Left cardiac atrium (tissue), 4 donors: ENCODE data around the gene SLC9A3. TPM values are rescaled to one million over a fixed set of nuclear protein-coding genes. Genes with fewer than 3 reads are reported as not detected.

ENCODE experiments used
- ATAC-seq, 2 donors: fragments of 200-7000 bp; cut with Tn5 transposase; one replicate each; pipeline ENCODE4 v1.9.1; 2020; ENCODE audit warnings: mild to moderate bottlenecking in 2 of 2, moderate library complexity in 2 of 2
- DNase-seq: peaks from one replicate; pipeline ENCODE4 v3.0.0-alpha.2; 2020
- intact Hi-C, 2 donors: fragments of 100-400 bp; cut with DNase I; formaldehyde crosslinking; loops; one replicate each; pipeline versions ENCODE4 v1.14.1 to v1.15.1; 2022 to 2023
- total RNA-seq, 2 donors: library from RNA; stranded (reverse); fragmentation: NEBNext Ultra II Directional; extraction: Animal tissue kit (Norgen Biotek cat#: 25700); gene quantifications; one replicate each; pipeline ENCODE4 v1.2.1, GENCODE V29; 2021
- donor health status: DM: no; HTN: yes; CAD: no.
- donor health status: DM: no; HTN: yes; CAD: no; lungs with severe emphysema.
- donor health status: DM: yes; HTN: yes; CAD: no.
- donor health status: Dilated cardiomyopathy.

SLC9A3 gene
- total RNA-seq, 2 donors from 2014 or later, result 0.77 to 0.99 TPM

DNA sequence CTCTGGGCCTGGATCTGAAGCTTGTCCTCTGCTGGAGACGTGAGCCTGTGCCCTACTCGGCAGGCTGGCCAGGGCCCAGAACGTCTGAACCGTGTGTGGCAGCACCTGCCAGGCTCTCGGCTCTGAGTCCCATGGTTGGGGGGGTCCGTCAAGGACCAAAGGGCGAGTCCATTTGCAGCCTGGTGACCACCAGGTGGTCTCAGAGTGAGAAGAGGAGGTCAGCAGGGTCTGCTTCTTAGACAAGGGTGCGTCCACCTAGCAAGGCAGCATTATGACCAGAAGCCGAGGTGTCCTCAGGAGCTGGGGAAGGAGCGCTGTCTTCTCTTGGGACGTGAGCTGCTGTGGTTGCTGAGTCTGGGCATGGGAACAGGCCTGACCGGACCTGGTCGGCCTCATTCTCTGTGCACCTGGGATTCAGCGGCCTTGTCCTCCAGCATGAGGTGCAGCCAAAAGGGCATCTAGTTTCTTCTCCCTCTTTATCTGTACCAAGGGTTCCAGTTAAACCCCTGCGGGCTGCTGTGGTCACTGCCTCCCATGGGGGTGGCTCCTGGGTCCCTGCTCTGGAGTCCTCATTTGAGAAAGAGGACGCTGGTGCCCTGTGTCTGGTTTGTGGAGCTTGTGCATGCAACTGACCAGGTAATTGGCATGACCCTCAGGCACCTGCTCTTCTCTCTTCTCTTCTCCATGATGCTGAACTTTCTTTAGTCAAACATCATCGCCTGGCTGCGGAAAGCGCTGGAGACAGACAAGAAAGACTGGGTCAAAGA, 66.9 kb downstream of the SLC9A3 start:
- no peak for ATAC-seq
- intact Hi-C loops, result loop anchor here in 1 of 2 donors (10.0 kb wide), 1 partner anchor 157 kb away; the partner anchor contains the start of gene CEP72
- DNase-seq, result peak; percentile 16

DNA sequence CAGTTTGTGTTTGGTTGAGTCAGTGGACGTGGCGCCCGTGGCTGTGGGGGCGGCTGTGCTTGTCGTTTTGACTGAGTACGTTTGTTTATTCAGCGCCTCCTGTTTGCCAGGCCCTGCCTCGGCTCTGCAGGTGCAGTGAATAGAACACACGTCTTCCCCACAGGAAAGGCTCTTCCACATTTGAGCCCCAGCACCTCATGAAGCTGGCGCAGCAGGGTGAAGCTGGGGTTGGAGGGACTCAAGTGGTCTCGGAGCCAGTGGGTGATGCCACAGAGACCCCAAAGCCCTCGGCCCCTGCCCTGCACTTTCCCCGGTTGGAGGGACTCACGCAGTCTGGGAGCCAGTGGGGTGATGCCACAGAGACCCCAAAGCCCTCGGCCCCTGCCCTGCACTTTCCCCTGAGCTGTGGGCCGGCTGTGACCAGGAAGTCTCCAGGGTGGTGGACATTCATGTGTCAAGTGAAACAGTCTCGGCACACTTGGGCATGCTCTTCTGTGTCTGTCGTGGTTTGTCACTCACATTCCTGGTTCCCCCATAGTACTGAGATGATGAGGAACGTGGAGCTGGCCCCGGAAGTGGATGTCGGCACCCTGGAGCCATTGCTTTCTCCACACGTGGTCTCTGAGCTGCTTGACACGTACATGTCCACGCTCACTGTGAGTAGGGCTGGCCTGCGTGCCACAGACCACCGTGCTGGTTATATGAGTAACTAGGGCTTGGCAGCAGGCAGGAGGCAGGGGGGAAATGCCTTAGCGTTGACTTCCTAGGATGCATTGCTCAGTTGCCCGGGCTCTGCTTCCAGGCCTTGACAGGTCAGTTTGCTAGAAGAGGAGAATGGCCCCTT, 67.7 kb downstream of the SLC9A3 start:
- ATAC-seq, result no peak
- intact Hi-C loops, result loop anchor here in 1 of 2 donors (10.0 kb wide), 1 partner anchor 158 kb away; the partner anchor contains the start of gene CEP72
- DNase-seq, result peak; percentile 14

DNA sequence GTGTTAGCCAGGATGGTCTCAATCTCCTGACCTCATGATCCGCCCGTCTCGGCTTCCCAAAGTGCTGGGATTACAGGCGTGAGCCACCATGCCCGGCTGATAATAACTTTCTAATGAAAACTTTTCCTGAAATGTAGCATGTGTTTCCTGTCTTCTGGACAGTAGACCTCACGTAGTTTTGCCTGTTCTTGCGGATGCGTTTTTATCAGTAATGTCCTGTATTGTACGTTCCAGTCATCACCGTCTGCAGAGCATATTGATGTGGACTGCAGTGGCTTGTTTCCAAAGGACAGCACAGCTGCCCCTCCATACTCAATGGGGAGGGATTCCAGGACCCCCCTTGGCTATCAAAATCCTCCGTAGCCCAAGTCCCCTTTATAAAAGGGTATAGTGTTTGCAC, 68.4 kb downstream of the SLC9A3 start:
- intact Hi-C loops, result loop anchor here in 1 of 2 donors (10.0 kb wide), 1 partner anchor 159 kb away; the partner anchor contains the start of gene CEP72
- DNase-seq, result no peak
- no peak for ATAC-seq

DNA sequence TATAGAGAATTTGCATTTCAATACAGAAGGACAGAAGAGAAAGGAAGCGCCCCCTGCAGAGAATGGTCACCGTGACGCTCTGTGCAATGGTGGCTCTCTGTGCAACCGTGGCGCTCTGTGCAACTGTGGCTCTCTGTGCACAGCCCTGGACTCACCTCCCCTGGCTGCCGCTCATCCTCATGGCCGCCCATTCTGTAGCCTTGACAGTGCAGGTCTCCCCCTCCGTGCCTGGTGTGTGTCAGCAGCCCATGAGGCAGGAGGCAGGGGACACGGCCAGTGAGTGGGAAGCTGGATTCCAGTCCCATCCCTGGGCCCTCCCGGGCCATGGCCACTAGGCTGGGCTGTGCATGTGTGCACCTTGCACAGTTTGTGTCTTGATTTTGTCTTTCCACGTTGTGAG, 69.3 kb downstream of the SLC9A3 start:
- DNase-seq (peak; percentile 3), ATAC-seq (no peak)
- intact Hi-C loops, result loop anchor here in 1 of 2 donors (10.0 kb wide), 1 partner anchor 160 kb away; the partner anchor contains the start of gene CEP72

DNA sequence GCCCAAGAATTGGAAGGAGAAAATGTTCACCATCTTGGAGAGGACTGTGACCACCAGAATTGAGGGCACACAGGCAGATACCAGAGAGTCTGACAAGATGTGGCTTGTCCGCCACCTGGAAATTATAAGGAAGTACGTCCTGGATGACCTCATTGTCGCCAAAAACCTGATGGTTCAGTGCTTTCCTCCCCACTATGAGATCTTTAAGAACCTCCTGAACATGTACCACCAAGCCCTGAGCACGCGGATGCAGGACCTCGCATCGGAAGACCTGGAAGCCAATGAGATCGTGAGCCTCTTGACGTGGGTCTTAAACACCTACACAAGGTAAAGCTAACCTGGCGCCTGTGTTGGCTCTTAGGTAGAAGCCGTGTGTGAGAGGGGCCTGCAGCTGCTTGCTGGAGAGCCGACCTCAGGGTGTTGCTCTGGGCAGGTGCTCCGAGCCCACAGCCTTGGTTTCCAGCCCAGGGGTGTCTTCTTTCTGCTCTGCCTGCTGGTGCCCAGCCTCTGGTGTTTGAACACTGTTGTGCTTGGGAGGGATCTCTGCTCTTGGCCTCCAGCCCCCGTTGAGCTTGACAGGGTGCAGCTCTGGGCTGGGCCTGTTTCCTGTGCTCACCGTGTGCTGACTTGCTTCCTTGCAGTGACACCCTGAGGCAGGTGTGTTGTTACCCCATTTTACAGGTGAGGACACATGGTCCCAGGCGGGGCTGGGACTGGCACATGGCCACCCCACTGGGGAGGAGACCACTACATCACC, 70.3 kb downstream of the SLC9A3 start:
- peak; percentile 11 for DNase-seq
- intact Hi-C loops, result loop anchor here in 1 of 2 donors (10.0 kb wide), 1 partner anchor 161 kb away; the partner anchor contains the start of gene CEP72
- no peak for ATAC-seq

DNA sequence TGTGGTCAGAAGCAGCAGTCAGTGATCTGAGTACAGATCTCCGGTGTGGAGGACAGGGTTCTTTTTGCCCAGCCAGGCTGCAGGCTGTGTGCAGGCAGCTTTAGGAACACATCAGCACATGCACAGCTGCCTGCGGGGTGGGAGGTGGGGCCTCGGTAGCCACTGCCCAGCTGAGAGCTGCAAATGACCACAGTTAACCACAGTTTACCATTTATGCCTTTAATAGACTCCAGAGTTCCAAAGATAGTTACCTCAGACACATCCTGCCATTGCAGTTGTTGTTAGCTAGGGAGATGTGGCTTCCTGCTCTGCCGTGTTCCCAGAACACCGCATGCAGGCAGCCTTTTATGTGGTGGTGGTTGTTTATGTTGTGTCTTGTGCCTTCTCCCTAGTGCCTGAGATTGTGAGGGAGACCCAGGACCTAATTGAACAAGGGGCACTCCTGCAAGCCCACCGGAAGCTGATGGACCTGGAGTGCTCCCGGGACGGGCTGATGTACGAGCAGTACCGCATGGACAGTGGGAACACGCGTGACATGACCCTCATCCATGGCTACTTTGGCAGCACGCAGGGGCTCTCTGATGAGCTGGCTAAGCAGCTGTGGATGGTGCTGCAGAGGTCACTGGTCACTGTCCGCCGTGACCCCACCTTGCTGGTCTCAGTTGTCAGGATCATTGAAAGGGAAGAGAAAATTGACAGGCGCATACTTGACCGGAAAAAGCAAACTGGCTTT, 71.1 kb downstream of the SLC9A3 start:
- DNase-seq (peak; percentile 7), ATAC-seq (no peak)
- intact Hi-C loops, result loop anchor here in 1 of 2 donors (10.0 kb wide), 1 partner anchor 162 kb away; the partner anchor contains the start of gene CEP72

DNA sequence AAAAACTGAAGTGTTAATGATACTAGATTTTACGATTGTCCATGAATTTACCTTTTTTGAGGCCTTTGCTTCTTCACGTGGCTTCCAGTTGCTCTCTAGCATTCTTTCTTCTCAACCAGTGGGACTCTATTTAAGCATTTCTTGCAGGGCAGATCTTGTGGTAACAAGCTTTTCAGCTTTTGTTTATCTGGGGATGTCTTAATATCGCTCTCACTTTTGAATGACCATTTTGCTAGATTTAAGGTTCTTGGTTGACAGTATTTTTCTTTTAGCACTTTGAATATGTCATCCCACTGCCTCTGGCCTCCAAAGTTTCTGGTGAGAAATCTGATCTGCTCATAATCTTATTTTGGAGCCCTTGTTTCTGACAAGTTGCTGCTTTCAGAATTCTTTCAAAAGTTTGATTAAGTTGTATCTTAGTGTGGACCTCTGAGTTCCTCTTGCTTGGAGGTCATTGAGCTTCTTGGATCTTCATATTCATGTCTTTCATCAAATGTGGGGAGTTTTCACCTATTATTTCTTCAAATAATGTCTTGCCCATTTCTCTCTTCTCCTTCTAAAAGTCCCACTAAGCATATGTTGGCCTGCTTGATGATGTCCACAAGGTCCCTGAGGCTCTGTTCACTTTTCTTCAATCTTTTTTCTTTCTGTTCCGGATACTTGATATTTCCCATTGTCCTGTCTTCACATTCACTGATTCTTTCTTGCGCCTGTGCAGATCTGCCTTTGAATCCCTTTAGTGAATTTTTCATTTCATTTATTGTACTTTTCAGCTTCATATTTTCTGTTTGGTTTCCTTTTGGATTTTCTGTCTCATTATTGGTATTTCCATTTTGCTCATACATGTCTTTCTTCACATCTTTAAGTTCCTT, 72.4 kb downstream of the SLC9A3 start:
- no peak for DNase-seq
- ATAC-seq, result no peak
- intact Hi-C loops, result loop anchor here in 1 of 2 donors (10.0 kb wide), 1 partner anchor 163 kb away; the partner anchor contains the start of gene CEP72

DNA sequence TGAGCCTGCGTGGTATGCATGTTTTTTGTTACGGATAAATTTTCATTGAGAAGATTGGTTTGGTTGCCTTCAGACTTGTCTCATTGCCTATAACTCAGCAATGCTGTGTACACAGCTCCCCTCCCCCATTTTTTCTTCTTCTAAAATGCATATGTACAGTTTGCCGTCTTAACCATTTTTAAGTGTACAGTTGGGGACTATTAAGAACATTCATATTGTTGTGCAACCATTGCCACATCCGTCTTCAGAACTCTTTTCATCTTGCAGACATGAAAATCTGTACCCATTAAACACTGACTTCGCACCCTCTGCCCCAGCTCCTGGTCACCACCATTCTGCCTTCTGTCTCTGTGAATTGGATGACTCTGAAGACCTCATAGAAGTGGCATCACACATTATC, 75.1 kb downstream of the SLC9A3 start:
- no peak for DNase-seq
- intact Hi-C loops, result no loop called here
- no peak for ATAC-seq

DNA sequence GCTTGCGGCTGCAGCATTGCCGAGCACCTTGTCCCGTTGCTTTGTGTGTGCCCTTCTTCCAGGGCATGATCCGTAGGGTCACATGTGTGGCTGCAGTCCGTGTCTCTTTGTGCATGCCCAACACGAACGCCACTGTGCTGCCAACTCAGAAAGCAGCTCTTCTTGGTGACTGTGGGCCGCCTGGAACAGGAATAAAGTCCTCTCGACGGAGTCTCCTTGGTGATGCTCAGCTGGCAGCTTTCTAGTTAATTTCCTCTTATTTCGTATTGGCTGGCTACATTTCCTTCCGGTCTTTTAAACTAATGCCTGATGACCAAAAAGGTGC, 75.5 kb downstream of the SLC9A3 start:
- DNase-seq (no peak), ATAC-seq (no peak)
- intact Hi-C loops, result no loop called here

DNA sequence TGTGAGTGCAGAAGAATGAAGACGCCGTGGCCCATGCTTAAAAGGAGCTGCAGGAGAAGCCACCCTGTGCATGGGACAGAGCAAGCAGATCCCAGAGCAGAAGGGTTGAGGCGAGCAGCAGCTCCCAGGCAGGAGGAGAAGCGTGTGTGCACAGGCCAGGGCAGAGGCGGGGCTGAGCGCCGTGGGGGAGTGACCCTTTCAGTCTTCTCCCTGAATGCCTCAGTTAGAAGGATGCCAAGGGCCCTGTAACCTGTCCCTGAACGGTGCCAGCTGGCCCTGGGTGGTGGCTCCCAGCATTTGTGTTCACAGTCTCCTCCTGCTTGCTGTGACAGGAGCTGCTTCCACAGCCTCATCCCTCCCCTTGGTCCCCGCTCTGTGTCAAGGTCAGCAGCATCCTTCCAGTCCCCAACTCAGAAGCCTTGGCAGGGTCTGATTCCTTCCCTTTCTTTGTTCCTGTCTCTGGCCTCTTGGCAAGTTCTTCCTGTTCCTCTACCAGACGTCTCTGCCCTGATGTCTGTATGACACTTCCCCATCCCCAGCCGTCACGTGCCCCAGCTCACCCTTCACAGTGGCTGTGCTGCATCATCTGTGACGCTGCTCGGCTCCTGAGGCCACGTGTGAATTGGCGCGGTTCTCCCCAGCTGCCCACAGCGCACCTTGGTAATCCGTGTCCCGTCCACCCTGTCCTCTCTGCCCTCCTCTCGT, 76.0 kb downstream of the SLC9A3 start:
- intact Hi-C loops, result no loop called here
- peak; percentile 41 for DNase-seq
- ATAC-seq, result peak; percentile 60 to 72

DNA sequence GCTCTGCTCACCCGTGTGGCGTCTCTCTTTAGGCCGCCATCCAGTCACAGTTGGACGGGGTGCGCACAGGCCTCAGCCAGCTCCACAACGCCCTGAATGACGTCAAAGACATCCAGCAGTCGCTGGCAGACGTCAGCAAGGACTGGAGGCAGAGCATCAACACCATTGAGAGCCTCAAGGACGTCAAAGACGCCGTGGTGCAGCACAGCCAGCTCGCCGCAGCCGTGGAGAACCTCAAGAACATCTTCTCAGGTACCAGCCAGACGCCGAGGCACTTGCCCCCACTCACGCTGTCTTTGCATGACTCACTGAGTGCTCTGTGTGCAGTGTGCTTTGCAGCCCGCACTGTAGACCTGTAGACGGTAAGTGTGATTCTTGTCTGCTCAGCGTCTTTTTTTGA, 76.7 kb downstream of the SLC9A3 start:
- intact Hi-C loops, result no loop called here
- ATAC-seq (no peak), DNase-seq (peak; percentile 19)

DNA sequence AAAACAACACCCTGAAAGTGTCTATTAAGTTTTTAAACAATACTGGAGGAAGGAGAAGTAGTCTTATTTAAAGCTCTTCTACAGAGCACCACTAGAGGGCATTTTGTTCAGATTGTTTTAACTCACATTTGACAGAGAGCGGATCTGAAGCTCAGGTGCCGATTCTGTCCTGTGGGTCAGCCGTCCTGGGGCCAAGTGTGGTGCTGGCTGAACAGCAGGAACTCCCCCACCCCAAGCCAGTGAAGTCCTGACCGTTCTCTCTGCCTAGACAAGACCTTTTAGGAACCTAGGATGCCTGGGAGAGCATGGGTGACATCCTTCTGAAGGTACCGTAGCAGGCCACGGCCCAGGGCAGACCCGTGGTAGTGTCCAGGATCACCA, 77.4 kb downstream of the SLC9A3 start:
- ATAC-seq, result no peak
- DNase-seq, result peak; percentile 15

DNA sequence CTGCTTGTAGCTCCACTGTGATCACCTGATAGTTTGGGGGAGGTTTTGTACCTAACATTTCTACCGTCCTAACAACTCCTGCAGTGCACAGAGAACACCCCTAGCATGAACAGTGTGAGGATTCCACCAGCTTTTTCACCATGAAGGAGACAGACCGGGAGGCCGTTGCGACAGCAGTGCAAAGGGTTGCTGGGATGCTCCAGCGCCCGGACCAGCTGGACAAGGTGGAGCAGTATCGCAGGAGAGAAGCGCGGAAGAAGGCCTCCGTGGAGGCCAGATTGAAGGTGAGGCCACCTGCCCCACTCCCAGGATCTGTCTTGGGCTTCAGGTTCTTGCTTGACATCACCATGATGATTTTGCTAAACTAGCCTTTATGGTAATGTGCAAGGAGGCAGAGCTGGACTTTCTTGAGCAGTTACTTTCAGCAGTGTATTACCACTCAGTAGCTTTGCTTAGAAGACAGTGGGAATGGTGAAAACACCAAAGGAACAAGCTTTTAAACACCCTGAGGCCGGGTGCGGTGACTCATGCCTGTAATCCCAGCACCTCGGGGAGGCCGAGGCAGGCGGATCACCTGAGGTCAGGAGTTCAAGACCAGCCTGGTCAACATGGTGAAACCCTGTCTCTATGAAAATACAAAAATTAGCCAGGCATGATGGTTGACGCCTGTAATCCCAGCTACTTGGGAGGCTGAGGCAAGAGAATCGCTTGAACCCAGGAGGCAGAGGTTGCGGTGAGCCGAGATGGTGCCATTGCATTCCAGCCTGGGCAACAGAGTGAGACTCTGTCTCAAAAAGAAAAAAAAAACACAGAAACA, 78.0 kb downstream of the SLC9A3 start:
- ATAC-seq (no peak), DNase-seq (peak; percentile 15)
- intact Hi-C loops, result no loop called here

More for the DNA sequence above, 77.4 kb downstream of the SLC9A3 start:
- intact Hi-C loops, result no loop called here

DNA sequence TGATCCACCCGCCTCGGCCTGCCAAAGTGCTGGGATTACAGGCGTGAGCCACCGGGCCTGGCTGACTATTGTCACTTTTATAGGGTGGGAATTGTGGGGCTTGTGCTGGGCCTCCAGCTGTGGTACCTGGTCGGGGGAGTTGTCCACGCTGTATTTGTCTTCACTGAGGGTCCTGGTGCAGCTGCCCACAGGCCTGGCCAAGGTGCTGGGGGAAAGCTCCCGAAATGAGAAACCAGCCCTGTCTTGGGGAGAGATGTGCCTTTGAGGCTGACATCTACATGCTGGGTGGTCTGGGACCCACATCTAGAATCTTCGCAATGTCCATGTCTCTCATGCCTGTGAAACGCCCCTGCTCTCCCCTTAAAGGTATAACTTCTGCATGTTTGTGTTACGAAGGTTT, 78.7 kb downstream of the SLC9A3 start:
- DNase-seq (peak; percentile 11), ATAC-seq (no peak)
- intact Hi-C loops, result no loop called here

DNA sequence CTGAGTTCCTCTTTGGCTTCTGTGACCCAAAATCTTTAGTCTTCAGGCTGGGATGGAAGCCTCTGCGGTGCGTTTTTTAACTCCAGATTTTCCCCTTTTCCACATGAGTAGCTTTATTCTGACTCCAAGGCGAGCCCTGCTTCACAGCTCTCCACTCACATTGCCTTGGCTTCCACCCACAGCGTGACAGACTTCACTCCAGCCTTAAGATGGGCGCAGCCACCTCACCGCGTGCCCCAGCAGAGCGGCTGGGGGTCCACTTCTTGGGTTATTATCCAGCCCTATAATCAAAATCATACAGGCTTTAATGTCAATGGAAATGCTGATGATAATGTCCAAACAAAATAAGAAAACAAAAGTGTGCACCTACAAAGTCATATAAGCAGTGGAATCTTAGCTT, 80.0 kb downstream of the SLC9A3 start:
- no peak for DNase-seq
- no peak for ATAC-seq
- intact Hi-C loops, result no loop called here
